Gastroesophageal sphincter (tissue), 4 donors: ENCODE measurements around the gene LTBP1. TPM values are rescaled to one million over a fixed set of nuclear protein-coding genes. Genes with fewer than 3 reads are reported as not detected.
A peak's percentile ranks its signal among the peaks of the same experiment; 100 is the strongest.

Source experiments
- ATAC-seq: fragments of 150-250 bp; one replicate; pipeline ENCODE4 v1.9.1; 2016; ENCODE audit warnings: mild to moderate bottlenecking, moderate library complexity
- H3K27ac ChIP-seq, 4 donors: fragments of 200-600 bp; sonication (generic) in 3 of 4; 1 replicate in 3 of 4; 2 replicates in 1 of 4; pipeline ENCODE4 v1.5.1; 2016 to 2019
- H3K27me3 ChIP-seq: fragments of 200-600 bp; sonication (generic); one replicate; pipeline ENCODE4 v1.5.1; 2019
- H3K36me3 ChIP-seq, 2 donors: fragments of 200-600 bp; sonication (generic); one replicate each; pipeline ENCODE4 v1.5.1; 2019; ENCODE audit warnings: control low read depth in 1 of 2
- H3K4me1 ChIP-seq, 3 donors: fragments of 200-600 bp; sonication (generic); 1 replicate in 2 of 3; 2 replicates in 1 of 3; pipeline ENCODE4 v1.5.1; 2016 to 2019; ENCODE audit warnings: control low read depth in 2 of 3
- H3K4me3 ChIP-seq, 2 donors: fragments of 200-600 bp; sonication (generic); one replicate each; pipeline ENCODE4 v1.5.1; 2019; ENCODE audit warnings: mild to moderate bottlenecking in 1 of 2, moderate library complexity in 1 of 2
- H3K9me3 ChIP-seq, 3 donors: fragments of 200-600 bp; sonication (generic); one replicate each; pipeline ENCODE4 v1.5.1; 2017 to 2019; ENCODE audit warnings: control low read depth in 2 of 3
- EP300 ChIP-seq: sonication (generic); formaldehyde crosslinking; IDR thresholded peaks from one replicate; pipeline ENCODE4 v1.6.1; 2017; ENCODE audit warnings: antibody characterized with exemption, mild to moderate bottlenecking
- POLR2A ChIP-seq, 2 donors: fragments of 450-650 bp; IDR thresholded peaks; one replicate each; pipeline ENCODE4 v1.6.1; 2017; ENCODE audit warnings: antibody characterized with exemption in 2 of 2, mild to moderate bottlenecking in 2 of 2, moderate library complexity in 1 of 2
- POLR2AphosphoS5 ChIP-seq: sonication (generic); formaldehyde crosslinking; IDR thresholded peaks from one replicate; pipeline ENCODE4 v1.6.1; 2017; ENCODE audit warnings: antibody characterized with exemption
- WGBS, 2 donors: methylation state at CpG; one replicate each; pipeline ENCODE4 v1.1.5; 2018; ENCODE audit warnings: low coverage in 1 of 2; 5-methylcytosine and 5-hydroxymethylcytosine counted together
- total RNA-seq, 4 donors: library from RNA; depleted of rRNA; stranded (reverse); fragments of >200 nt; gene quantifications; one replicate each; pipeline ENCODE4 v1.1.0, GENCODE V29; 2016
- TF ChIP-seq, protein P1 (sequence below), 4 experiments: fragments of 200-600 bp in 2 of 4; fragments of 450-650 bp in 2 of 4; sonication (generic) in 1 of 4; IDR thresholded peaks; one replicate each; pipeline ENCODE4 v1.5.1; 2017 to 2019; ENCODE audit warnings: antibody characterized with exemption in 4 of 4, mild to moderate bottlenecking in 2 of 4, moderate library complexity in 2 of 4

The LTBP1 gene
- total RNA-seq, 4 donors from 2014 or later: 238 to 493 (median 378) TPM

GRCh38 chr2:33104052-33104623 lies 157.4 kb downstream of the LTBP1 start:
- ATAC-seq: no peak
- H3K4me3 ChIP-seq: no peak overlapping the region

DNA sequence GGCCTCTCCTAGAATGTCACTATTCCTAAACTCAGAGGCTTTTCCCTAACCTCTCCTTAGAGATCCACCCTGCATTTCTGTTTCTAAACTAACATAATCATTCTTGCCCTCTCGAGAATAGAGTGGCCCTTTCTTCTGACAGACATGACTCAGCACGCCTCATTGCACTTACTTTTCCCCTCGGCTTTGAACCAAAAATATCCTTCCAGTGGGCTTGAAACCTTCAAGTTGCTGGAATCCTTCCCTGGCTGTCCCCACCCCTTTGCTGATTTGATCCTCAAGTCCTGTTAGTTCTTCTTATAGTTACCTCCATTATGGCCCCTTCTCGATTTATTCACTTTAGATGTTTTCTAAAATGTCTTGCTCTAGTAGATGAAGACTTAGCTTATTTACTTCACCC lies 158.0 kb downstream of the LTBP1 start:
- WGBS, 2 donors: 28 to 44% methylated on average over 4 of the region's 4 CpGs
- Histone ChIP-seq H3K27me3 (no peaks in the 10 kb centered on the region), H3K4me3 (no peak overlapping the region), H3K36me3 (no peaks in the 10 kb centered on the region), H3K9me3 (no peaks in the 10 kb centered on the region), H3K27ac (peak overlapping the region in 2 of 4 donors; percentile 50 to 67), H3K4me1 (peaks cover 13 to 63% (median 20%) of the 10 kb centered on the region in 3 donors)
- ATAC-seq: peak; percentile 19
- TF ChIP-seq, protein P1, sequence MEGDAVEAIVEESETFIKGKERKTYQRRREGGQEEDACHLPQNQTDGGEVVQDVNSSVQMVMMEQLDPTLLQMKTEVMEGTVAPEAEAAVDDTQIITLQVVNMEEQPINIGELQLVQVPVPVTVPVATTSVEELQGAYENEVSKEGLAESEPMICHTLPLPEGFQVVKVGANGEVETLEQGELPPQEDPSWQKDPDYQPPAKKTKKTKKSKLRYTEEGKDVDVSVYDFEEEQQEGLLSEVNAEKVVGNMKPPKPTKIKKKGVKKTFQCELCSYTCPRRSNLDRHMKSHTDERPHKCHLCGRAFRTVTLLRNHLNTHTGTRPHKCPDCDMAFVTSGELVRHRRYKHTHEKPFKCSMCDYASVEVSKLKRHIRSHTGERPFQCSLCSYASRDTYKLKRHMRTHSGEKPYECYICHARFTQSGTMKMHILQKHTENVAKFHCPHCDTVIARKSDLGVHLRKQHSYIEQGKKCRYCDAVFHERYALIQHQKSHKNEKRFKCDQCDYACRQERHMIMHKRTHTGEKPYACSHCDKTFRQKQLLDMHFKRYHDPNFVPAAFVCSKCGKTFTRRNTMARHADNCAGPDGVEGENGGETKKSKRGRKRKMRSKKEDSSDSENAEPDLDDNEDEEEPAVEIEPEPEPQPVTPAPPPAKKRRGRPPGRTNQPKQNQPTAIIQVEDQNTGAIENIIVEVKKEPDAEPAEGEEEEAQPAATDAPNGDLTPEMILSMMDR (IDR thresholded peaks at IDR 0.05): no peak
- TF ChIP-seq POLR2AphosphoS5 (no peak), EP300 (no peak), POLR2A (IDR thresholded peaks at IDR 0.05) (no peak)

More at GRCh38 chr2:33104052-33104623, 157.4 kb downstream of the LTBP1 start:
- 14 to 40% methylated on average over 3 to 5 of the region's 5 CpGs for WGBS, 2 donors
- TF ChIP-seq, protein P1 (IDR thresholded peaks at IDR 0.05): no peak
- no peak for TF ChIP-seq POLR2A (IDR thresholded peaks at IDR 0.05)
- no peak for TF ChIP-seq EP300
- no peak for TF ChIP-seq POLR2AphosphoS5
- no peaks in the 10 kb centered on the region for H3K27me3 ChIP-seq
- H3K27ac ChIP-seq: peak overlapping the region; percentile 28 to 67 (median 50)
- no peaks in the 10 kb centered on the region for H3K36me3 ChIP-seq
- H3K9me3 ChIP-seq: no peaks in the 10 kb centered on the region
- peaks cover 11 to 57% (median 17%) of the 10 kb centered on the region in 3 donors for H3K4me1 ChIP-seq

DNA sequence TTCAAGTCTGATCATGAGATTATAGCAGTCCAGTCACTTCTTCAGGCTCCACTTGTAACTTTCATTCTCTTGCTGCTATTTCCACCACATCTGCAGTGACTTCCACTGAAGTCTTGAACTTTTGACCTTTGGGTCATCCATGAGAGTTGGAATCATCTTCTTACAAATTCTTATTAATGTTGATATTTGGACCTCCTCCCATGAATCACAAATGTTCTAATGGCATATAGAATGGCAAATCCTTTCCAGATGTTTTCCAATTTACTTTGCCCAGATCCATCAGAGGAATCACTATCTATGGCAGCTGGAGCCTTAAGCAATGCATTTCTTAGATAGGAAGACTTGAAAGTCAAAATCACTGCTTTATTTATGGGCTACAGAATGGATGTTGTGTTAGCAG lies 159.4 kb downstream of the LTBP1 start:
- Histone ChIP-seq H3K9me3 (no peaks in the 10 kb centered on the region), H3K27ac (no peak overlapping the region), H3K27me3 (no peaks in the 10 kb centered on the region), H3K4me3 (no peak overlapping the region), H3K4me1 (peaks cover 13 to 68% (median 20%) of the 10 kb centered on the region in 3 donors), H3K36me3 (no peaks in the 10 kb centered on the region)
- TF ChIP-seq, protein P1 (IDR thresholded peaks at IDR 0.05): no peak
- TF ChIP-seq POLR2AphosphoS5 (no peak), POLR2A (IDR thresholded peaks at IDR 0.05) (no peak), EP300 (no peak)
- no peak for ATAC-seq

- no peak for ATAC-seq
- Histone ChIP-seq H3K9me3 (no peaks in the 10 kb centered on the region), H3K27me3 (no peaks in the 10 kb centered on the region), H3K4me3 (no peak overlapping the region), H3K36me3 (no peaks in the 10 kb centered on the region), H3K4me1 (peaks cover 13 to 58% (median 17%) of the 10 kb centered on the region in 3 donors), H3K27ac (peak overlapping the region in 3 of 4 donors; percentile 45 to 64 (median 53))
- TF ChIP-seq POLR2A (IDR thresholded peaks at IDR 0.05): no peak
- no peak for TF ChIP-seq POLR2AphosphoS5
- TF ChIP-seq, protein P1 (IDR thresholded peaks at IDR 0.05): no peak
- TF ChIP-seq EP300: no peak
- WGBS, 2 donors: 77 to 81% methylated on average over 6 to 7 of the region's 8 CpGs
Observed at GRCh38 chr2:33107690-33108482, 161.1 kb downstream of the LTBP1 start.
